Left hindlimb (tissue), 1 donor: ENCODE measurements around the gene SIVA1.

ENCODE experiments used
- DNase-seq: peaks from one replicate; pipeline ENCODE4 v3.0.0-alpha.2; 2018

SIVA1 gene

GRCh38 chr14:104752735-104753527 lies at the start of gene SIVA1:
SIVA1 (plus strand) TSS chr14:104753147; CDS start chr14:104753202, 55 bp downstream.
- DNase-seq, result peak; percentile 100

- no peak for DNase-seq
These were observed 49.7 kb upstream of the SIVA1 start for GRCh38 chr14:104703269-104703668.

DNA sequence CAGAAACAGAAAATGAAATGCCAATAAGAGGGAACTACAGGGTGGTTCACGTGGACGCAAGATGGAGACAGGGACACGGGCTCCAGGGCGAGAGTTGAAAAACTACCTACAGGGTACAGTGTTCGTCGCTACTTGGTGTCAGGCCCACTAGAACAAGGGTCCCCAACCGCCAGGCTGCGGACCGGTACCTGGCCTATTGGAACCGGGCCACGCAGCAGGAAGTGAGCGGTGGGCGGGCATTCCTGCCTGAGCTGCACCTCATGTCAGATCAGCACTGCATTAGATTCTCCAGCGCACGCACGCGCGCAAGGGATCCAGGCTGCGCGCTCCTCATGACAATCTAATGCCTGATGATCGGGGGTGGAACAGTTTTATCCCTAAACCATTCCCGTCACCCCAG lies 48.7 kb upstream of the SIVA1 start:
- DNase-seq, result no peak

- DNase-seq, result no peak
These were observed 47.5 kb upstream of the SIVA1 start for GRCh38 chr14:104705340-104706047.

DNA sequence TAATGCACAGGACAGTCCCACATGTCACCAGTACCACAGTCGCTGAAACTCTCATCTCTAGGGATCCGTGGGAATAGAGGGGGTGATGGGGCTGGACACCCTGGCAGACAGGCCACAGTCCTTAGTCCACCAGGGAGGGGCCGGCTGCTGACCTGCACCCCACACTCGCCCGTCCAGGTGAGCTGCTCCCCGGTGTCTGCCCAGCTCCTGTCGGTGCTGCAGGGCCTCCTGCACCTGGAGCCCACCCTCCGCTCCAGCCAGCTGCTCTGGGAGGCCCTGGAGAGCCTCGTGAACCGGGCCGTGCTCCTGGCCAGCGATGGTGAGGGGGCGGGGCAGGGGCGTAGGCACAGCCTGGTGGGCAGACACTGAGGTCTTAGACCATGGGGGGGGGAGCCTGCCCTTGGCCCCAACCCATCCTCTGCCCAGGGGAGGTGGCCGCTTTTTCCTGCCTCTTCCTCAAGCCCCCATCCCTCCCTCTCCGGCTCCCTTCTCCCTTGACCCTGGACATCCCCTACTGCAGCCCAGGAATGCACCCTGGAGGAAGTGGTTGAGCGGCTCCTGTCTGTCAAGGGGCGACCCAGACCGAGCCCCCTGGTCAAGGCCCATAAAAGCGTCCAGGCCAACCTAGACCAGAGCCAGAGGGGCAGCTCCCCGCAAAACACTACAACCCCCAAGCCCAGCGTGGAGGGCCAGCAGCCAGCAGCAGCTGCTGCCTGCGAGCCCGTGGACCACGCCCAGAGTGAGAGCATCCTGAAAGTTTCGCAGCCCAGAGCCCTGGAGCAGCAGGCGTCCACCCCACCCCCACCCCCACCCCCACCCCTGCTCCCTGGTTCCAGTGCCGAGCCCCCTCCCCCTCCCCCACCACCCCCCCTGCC lies 46.0 kb upstream of the SIVA1 start:
- no peak for DNase-seq

GRCh38 chr14:104707608-104708595 lies 45.0 kb upstream of the SIVA1 start:
- no peak for DNase-seq

DNA sequence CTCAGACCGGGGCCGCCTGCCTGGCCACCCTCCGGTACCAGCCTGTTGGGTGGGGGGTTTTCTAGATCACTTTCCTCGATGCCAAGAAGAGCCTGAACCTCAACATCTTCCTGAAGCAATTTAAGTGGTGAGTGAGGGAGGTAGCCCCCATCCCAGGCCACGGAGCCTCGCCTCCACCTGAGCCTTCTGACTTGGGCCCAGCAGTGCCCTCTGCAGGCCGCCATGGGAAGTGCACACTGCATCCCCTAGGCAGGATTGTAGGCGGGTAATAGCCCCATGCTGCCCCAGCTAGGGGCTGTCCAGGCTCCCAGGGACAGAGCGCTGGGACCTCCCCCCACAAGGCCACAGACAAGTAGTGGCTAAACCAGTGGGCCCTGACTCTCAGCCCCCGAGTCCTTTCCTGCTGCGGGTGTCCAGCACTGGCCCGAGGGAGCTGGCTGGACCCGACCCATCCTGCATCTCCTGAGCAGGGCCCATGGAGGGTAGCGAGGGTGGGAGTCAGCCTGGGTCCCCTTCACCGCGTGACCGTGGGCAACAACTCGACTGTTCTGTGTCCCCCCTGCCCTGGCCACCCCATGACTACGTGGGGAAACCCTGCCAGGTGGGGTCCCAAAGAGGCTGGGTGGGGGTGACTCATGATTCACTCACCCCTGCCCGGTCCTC lies 44.2 kb upstream of the SIVA1 start:
- peak; percentile 75 for DNase-seq

- DNase-seq, result no peak
These were observed 43.4 kb upstream of the SIVA1 start for GRCh38 chr14:104709387-104710039.

DNA sequence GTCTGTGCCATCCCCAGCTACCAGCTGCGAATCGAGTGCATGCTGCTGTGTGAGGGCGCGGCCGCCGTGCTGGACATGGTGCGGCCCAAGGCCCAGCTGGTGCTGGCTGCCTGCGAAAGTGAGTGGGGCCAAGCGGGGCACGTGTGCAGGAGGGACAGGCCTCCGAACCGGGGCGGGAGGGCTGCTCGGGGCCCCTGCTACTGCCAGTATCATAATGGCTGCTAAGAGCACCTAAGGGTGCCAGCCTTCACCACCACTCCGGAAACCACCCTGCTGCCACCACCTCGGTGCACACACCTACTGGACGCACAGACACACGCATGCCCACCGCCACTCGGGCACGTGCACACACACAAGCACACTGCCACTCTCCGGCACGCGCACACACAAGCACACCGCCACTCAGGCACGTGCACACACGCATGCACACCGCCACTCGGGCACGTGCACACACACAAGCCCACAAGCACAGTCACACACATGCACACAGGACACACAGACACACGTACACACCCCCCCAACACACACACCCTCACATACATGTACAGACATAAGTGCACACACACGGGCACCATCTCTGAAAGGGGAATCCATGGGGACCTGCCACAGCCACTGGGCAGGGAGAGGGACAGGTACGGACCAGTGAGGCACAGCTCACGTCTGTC lies 42.7 kb upstream of the SIVA1 start:
- DNase-seq, result no peak

GRCh38 chr14:104712881-104713734 lies 39.8 kb upstream of the SIVA1 start:
- DNase-seq, result no peak

GRCh38 chr14:104714066-104714465 lies 38.9 kb upstream of the SIVA1 start:
- DNase-seq, result no peak

GRCh38 chr14:104714681-104715080 lies 38.3 kb upstream of the SIVA1 start:
- DNase-seq, result no peak

DNA sequence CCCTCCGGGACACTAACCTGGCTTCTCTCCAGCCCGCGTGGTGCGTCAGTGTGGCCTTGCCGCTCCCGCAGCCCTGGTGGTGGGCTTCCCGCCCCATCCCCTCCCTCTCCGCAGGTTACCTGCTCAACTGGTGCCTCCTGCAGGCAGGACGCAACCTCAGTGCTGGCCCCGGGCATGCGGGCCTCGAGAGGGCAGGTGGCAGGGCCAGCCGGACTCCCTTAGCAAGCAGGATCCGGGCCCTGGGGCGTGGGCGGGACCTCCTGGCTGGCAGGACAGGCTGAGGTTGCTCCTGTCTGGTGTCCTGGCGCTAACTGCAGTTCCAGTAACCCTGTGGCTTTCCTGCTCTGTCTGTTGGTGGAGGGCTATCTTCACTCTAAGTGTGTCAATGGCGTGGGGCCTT lies 37.5 kb upstream of the SIVA1 start:
- DNase-seq, result no peak

GRCh38 chr14:104715871-104716270 lies 37.1 kb upstream of the SIVA1 start:
- DNase-seq, result no peak

- no peak for DNase-seq
These were observed 35.8 kb upstream of the SIVA1 start for GRCh38 chr14:104717137-104717536.

DNA sequence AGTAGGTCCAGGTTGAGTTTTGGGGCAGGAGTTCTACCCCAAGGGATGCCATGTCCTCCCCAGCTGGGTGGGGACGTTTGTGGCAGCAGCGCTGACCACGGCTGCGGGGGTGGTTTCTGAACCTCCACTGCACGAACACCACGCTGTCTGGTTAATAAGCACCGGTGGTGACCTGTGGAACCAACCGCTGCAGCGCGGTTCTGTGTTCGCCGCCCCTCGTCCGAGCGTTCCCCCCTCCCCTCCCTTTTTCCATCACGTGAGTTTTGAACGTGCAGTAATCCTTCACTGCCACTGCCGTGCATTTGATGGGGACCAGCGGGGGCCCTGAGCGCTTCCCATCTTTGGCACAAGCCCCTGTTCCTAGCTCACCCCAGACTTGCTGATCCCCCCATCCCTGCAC lies 35.3 kb upstream of the SIVA1 start:
- DNase-seq, result no peak

GRCh38 chr14:104718147-104718546 lies 34.8 kb upstream of the SIVA1 start:
- DNase-seq, result no peak

- DNase-seq, result no peak
These were observed 34.1 kb upstream of the SIVA1 start for GRCh38 chr14:104718871-104719270.

GRCh38 chr14:104719343-104719742 lies 33.6 kb upstream of the SIVA1 start:
- DNase-seq, result no peak
